Activated CD8-positive, alpha-beta memory T cell treated with anti-CD3 and anti-CD28 coated beads for 48 hours (primary cell): ENCODE results near the gene CALML6.
"Not testable (repeated sequence)": the region's sequence is repeated elsewhere in the genome, so short reads cannot be mapped to it uniquely, and the experiment has no call there.

Source experiments
- DNase-seq, 3 experiments: peaks; one replicate each; pipeline ENCODE4 v3.0.0-alpha.2; 2020; ENCODE audit warnings: low read depth in 2 of 3, low spot score in 2 of 3

The CALML6 gene

DNA sequence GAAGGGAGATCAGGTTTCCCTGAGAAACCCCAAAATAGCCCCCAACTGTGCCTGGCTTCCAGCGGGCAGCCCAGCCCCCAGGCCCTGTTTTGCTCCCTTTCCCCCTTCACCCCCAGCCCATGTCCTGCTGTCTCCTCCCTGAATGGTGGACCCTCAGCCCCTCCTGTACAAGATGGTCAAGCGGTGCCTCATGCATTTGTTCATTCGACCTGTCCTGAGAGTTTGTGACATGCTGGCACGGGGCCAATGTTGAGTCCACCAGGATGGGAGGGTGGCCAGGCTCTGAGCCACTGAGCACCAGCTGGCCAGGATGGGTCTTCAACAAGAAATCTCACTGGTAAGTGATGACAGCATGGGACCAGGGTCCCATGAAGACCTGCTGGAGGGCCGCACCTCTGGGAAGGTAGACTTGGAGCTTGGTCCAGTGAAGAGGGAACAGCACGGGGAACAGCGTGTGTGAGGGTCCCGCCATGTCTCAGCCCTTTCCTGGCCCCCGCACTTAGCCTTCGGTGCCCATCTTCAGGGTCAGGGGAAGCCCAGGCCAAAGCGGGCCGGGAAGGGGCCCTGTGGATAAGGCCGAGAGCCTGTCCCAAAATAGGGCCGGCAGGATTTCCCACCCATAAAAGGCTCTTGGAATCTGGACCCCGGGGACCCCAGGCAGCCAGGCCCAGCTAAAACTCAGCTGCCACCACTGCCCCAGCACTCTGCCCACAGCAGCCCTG, at the start of gene CALML6:
CALML6 (plus strand) TSS at position 290 of the 722 bp plus-strand sequence; CDS start at position 311, 21 bp downstream.
- no peak for DNase-seq

DNA sequence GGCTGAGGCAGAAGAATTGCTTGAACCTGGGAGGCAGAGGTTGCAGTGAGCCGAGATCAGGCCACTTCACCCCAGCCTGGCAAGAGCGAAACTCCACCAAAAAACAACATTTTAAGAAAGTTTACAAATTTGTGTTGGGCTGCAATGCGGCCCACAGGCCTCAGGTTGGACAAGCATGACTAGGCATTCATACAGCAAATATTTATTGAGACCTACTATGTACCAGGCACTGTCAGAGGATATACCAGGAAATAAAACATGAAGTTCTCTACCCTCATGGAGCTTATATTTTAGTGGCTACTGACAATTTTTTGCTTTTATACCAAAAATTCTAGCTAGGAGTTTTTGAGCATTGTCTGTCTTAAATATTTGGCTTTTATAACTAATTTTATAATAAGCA, 47.9 kb upstream of the CALML6 start:
- no peak for DNase-seq

DNA sequence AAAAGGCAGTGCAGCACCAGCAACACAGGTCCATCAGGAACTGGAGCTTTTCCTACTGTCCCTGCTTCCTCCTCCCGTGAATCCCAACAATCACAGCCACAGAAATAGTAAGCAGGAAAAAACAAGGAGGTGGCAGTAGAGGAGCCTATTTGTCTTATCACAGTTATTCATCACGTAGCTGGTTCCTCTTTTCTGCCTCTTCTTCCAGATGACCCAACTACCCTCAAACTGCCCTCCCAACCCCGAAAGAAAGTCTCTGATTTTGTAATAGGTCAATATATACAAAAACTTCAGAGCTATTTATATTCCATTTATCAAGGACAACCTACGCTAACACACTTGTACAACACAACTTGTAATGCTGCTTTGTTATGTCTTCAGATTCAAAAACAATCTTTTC, 45.6 kb upstream of the CALML6 start:
- DNase-seq = no peak

DNA sequence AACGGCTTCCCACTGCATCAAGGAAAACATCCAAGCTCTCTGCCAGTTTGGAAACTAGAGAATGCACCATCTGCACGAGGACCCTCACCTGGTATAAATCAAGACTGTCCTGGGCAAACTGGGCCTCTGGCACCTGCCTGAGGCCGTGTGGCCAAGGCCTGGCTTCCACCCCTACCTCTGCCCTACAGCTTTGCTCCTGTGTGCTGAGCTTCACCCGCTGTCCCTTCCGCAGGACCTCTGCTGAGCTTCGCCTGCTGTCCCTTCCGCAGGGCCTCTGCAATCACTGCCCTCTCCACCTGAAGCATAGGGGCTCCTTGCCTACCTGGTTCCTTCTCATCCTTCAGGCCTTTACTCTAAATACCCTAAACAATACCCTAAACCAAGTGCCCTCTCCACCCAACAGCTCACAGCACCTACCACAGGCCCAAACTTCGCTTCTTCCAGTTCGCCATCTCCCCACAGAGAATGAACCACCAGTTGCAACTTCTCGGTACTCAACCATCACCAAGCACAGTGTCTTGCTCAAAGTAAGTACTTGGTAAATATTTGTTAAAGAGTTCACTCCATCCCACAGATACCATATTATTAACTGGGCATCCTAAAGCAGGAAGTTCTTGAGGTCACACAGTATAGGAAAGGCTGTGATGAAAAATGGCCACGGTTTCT, 42.6 kb upstream of the CALML6 start:
- DNase-seq = no peak

- DNase-seq = no peak
These were observed 41.9 kb upstream of the CALML6 start for GRCh38 chr1:1873186-1873585.

DNA sequence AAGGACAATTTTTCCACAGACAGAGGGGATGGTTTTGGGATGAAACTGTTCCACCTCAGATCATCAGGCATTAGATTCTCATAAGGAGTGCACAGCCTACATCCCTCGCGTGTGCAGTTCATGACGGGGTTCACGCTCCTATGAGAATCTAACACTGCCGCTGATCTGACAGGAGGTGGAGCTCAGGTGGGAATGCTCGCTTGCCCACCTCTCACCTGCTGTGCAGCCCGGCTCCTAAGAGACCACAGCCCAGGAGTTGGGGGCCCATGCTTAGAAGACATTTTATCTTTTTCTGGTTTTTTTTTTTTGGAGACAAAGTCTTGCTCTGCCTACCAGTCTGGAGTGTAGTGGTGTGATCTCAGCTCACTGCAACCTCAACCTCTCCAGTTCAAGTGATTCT, 40.2 kb upstream of the CALML6 start:
- DNase-seq = no peak

DNA sequence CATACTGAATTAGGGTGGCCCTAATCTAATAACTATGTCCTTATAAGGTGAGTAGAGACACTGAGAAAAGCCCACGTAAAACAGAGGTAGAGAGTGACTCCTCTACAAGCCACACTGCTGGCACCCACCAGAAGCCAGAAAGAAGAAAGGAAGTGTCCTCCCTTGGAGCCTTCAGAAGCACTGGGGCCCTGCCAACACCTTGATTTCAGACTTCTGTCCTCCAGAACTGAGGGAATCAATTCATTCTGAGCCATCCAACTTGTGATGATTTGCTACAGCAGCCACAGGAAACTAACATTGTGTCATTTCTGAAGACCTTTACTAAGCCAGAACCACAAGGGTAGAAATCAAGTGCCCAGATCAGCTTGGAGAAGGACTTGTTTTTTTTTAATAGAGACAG, 39.1 kb upstream of the CALML6 start:
- peak in 1 of 3 experiments; percentile 25 for DNase-seq

DNA sequence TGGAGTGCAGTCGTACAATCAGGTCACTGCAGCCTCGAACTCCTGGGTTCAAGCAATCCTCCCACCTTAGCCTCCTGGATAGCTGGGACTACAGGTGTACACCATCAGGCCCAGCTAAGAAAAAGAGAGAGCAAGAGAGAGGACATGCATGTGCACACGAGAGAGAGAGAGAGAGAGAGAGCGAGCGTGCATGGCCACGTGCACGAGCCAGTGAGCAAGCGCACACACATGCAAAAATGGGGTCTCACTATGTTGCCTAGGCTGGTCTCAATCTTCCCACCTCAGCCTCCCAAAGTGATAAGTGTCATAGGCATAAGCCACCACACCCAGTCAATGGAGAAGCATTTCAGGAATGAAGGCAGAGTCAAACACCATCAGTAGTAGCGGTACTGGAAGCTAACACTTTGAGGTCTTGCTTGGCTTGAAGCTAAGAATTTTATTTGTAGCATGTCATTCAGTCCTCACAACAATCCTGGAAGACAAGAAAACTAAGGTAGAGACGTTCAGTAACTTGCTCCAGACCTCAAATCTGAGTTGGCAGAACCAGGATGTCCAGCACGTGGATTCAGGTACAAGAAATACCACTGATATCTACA, 38.6 kb upstream of the CALML6 start:
- no peak for DNase-seq

GRCh38 chr1:1877865-1878436, 37.1 kb upstream of the CALML6 start:
- DNase-seq = no peak

DNA sequence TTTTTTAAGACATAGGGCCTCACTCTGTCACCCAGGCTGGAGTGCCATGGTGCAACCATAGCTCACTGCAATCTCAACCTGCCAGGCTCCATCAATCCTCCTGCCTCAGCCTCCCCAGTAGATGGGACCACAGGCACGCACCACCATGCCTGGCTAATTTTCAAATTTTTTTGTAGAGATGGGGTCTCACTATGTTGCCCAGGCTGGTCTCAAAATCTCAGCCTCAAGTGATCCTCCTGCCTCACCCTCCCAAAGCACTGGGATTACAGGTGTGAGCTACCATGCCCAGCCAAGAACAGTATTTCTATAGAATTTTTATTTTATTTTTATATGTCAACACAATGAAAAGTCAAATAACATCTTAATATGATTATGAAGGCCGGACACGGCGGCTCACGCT, 35.1 kb upstream of the CALML6 start:
- DNase-seq = no peak

DNA sequence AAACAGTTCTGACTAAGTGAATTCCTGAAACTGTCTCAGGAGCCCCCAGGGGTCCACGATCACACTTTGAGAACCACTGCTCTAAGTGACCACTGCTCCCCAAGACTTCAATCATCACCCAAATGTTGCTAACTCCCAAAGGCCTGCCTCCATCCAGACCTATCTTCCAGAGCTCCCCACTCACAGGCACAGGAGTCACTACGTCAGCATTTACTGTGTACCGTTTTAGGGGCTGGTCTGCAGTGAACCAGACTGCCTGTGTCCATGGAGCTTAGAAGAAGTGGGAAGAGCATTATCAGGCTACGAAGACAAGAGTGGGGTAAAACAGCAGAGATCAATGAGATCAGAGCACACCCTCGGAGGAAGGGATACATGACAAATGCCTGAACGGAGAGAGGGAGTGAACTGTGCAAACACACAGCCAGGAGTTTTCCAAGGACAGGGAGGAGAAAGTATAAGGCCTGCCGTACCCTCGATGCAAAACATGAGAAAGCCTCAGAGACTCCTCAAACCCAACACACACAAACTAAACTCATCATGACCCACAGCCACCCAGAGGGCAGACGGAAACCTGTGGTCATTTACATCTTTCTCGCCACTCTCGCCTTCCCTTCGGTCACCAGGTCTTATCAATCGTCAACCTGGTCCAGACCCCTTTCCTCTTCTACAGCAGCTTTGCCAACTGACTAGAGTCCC, 34.3 kb upstream of the CALML6 start:
- DNase-seq = no peak

DNA sequence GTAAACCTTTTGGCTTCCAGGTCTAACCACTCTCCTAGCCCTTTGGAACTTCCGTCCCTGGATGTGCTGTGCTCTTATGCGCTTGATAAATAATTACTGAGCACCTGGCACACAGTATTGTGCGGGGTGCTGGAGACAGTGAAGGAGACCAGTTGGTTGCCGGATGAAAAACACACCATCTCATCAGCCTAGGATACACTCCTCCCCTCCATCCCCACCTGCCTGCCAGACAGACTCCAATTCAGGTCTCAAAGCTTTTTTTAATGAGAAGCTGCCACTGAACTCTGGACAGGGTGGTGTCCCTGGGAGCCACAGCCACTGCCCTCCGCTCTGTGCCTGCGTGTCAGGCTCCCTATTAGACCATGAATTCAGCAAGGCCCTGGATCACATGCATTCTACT, 33.3 kb upstream of the CALML6 start:
- DNase-seq = no peak

GRCh38 chr1:1883092-1883873, 31.8 kb upstream of the CALML6 start:
- DNase-seq = no peak

- DNase-seq = not testable (repeated sequence)
These were observed 31.2 kb upstream of the CALML6 start for GRCh38 chr1:1883890-1884289.

DNA sequence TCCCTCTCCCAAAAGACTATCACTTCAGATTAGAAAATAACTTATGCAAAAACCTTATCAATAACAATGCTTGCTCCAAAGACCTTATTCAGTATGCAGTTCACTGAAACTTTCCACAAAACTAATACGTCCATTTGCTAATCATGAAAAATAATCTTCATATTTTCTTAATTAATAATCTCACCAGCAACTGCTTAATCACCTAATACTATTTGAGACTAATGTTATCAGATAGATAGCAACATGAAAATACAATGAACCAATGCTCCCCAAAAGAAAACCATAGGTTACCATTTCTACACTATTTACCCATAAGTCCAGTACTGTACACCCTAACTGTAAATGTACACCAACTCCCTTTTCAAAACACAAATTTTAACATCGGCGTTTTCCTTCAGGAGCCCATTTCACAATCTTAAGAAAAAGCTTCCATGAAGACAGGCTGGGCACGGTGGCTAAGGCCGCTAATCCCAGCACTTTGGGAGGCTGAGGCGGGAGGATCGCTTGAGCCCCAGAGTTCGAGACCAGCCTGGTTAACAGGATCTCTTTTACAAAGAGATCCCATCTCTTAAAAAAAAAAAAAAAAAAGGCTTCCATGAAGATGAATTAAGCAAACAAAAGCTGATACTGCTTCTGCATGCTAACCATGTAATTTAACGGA, 25.8 kb upstream of the CALML6 start:
- no peak for DNase-seq

GRCh38 chr1:1889847-1890505, 25.1 kb upstream of the CALML6 start:
- DNase-seq = peak in 1 of 3 experiments; percentile 24

GRCh38 chr1:1890506-1891348, 24.3 kb upstream of the CALML6 start, which contains the start of gene GNB1:
Gene GNB1, minus strand, starts transcription at chr1:1891087. Its CDS starts 65,634 bp downstream, at chr1:1825453.
- DNase-seq = peak; percentile 80 to 83 (median 81)

GRCh38 chr1:1891349-1892078, 23.5 kb upstream of the CALML6 start:
- DNase-seq = peak in 2 of 3 experiments; percentile 44 to 54
